Measurements from ENCODE around the gene TMEM63C. TPM values are rescaled to one million over a fixed set of nuclear protein-coding genes. Genes with fewer than 3 reads are reported as not detected.
"Not testable (repeated sequence)": the region's sequence is repeated elsewhere in the genome, so short reads cannot be mapped to it uniquely, and the experiment has no call there.

The TMEM63C gene
- total RNA-seq, 4 donors from 2014 or later: 0.08 to 0.13 (median 0.10) TPM; not detected in 1

DNA sequence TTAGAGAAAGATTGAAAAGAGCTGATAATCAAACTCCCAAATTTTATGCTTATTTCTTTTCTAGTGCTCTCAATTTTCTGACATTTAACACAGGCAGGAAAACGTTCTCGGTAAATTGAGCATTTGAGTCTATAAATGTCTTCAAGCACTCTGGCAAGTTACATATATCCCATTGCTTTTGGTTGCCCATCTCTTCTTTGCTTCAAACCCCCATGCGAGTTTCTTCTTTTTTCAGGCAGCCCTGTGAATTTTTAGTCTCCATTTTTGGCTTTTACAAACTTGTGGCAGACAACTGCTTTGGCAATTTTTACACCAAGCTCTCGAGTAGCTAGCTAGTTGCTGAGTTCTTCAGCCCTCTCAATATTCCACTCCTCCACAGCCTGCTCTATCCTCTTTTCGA, 8.7 kb upstream of the TMEM63C start:
- H3K27ac ChIP-seq: no peak overlapping the region
- H3K36me3 ChIP-seq: no peaks in the 10 kb centered on the region
- TF ChIP-seq POLR2AphosphoS5 (IDR thresholded peaks at IDR 0.05): no peak
- TF ChIP-seq POLR2A (IDR thresholded peaks at IDR 0.05): no peak
- TF ChIP-seq, protein P1, sequence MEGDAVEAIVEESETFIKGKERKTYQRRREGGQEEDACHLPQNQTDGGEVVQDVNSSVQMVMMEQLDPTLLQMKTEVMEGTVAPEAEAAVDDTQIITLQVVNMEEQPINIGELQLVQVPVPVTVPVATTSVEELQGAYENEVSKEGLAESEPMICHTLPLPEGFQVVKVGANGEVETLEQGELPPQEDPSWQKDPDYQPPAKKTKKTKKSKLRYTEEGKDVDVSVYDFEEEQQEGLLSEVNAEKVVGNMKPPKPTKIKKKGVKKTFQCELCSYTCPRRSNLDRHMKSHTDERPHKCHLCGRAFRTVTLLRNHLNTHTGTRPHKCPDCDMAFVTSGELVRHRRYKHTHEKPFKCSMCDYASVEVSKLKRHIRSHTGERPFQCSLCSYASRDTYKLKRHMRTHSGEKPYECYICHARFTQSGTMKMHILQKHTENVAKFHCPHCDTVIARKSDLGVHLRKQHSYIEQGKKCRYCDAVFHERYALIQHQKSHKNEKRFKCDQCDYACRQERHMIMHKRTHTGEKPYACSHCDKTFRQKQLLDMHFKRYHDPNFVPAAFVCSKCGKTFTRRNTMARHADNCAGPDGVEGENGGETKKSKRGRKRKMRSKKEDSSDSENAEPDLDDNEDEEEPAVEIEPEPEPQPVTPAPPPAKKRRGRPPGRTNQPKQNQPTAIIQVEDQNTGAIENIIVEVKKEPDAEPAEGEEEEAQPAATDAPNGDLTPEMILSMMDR (IDR thresholded peaks at IDR 0.05): no peak
- TF ChIP-seq EP300 (IDR thresholded peaks at IDR 0.05): no peak
- H3K4me3 ChIP-seq: no peak overlapping the region
- H3K4me1 ChIP-seq: no peaks in the 10 kb centered on the region
- no peak for ATAC-seq
- H3K9me3 ChIP-seq: peaks cover 0 to 32% (median 0%) of the 10 kb centered on the region in 3 donors
- peaks cover 28% of the 10 kb centered on the region for H3K27me3 ChIP-seq
- WGBS, 2 donors (ENCODE audit: low coverage in 1 of 2): 63 to 70% methylated on average over 5 of the region's 5 CpGs

- Histone ChIP-seq H3K27me3 (peaks cover 28% of the 10 kb centered on the region), H3K9me3 (peaks cover 0 to 24% (median 0%) of the 10 kb centered on the region in 3 donors)
- H3K4me3 ChIP-seq, ATAC-seq, H3K36me3 ChIP-seq, H3K27ac ChIP-seq, H3K4me1 ChIP-seq: not testable (repeated sequence)
- 87 to 93% methylated on average over 4 to 6 of the region's 9 CpGs for WGBS, 2 donors (ENCODE audit: low coverage in 1 of 2)
Observed at GRCh38 chr14:77173911-77174617, 7.5 kb upstream of the TMEM63C start.

GRCh38 chr14:77175843-77176242, 5.8 kb upstream of the TMEM63C start:
- TF ChIP-seq POLR2AphosphoS5 (IDR thresholded peaks at IDR 0.05) (no peak), EP300 (IDR thresholded peaks at IDR 0.05) (no peak), POLR2A (IDR thresholded peaks at IDR 0.05) (no peak)
- TF ChIP-seq, protein P1 (IDR thresholded peaks at IDR 0.05): no peak
- ATAC-seq: no peak

GRCh38 chr14:77177702-77178101, 3.9 kb upstream of the TMEM63C start:
- no peak overlapping the region for H3K4me3 ChIP-seq
- H3K36me3 ChIP-seq: no peaks in the 10 kb centered on the region
- 0% methylated on average over 1 of the region's 1 CpG; no CpG with 5 or more reads in 1 of the 2 donors for whole genome bisulfite sequencing, 2 donors (ENCODE audit: low coverage in 1 of 2)
- no peaks in the 10 kb centered on the region for H3K9me3 ChIP-seq
- no peak overlapping the region for H3K27ac ChIP-seq
- no peak for ATAC-seq
- H3K4me1 ChIP-seq: peaks cover 0 to 13% (median 5%) of the 10 kb centered on the region in 3 donors
- peaks cover 61% of the 10 kb centered on the region for H3K27me3 ChIP-seq
- TF ChIP-seq POLR2AphosphoS5 (IDR thresholded peaks at IDR 0.05): no peak
- TF ChIP-seq, protein P1 (IDR thresholded peaks at IDR 0.05): no peak
- TF ChIP-seq EP300 (IDR thresholded peaks at IDR 0.05): no peak
- no peak for TF ChIP-seq POLR2A (IDR thresholded peaks at IDR 0.05)

More at GRCh38 chr14:77175843-77176242, 5.8 kb upstream of the TMEM63C start:
- no peaks in the 10 kb centered on the region for H3K4me1 ChIP-seq
- H3K9me3 ChIP-seq: peaks cover 0 to 6% (median 0%) of the 10 kb centered on the region in 3 donors
- no peak overlapping the region for H3K27ac ChIP-seq
- H3K27me3 ChIP-seq: peaks cover 44% of the 10 kb centered on the region
- H3K4me3 ChIP-seq: no peak overlapping the region
- H3K36me3 ChIP-seq: no peaks in the 10 kb centered on the region
- WGBS, 2 donors (ENCODE audit: low coverage in 1 of 2): 33 to 100% methylated on average over 1 to 2 of the region's 3 CpGs

GRCh38 chr14:77178656-77179055, 2.9 kb upstream of the TMEM63C start:
- peaks cover 0 to 13% (median 5%) of the 10 kb centered on the region in 3 donors for H3K4me1 ChIP-seq
- H3K4me3 ChIP-seq: no peak overlapping the region
- ATAC-seq: no peak
- H3K9me3 ChIP-seq: no peaks in the 10 kb centered on the region
- WGBS, 2 donors (ENCODE audit: low coverage in 1 of 2): 24 to 43% methylated on average over 3 of the region's 3 CpGs
- no peak overlapping the region for H3K27ac ChIP-seq
- TF ChIP-seq POLR2A (IDR thresholded peaks at IDR 0.05): no peak
- TF ChIP-seq EP300 (IDR thresholded peaks at IDR 0.05): no peak
- TF ChIP-seq, protein P1 (IDR thresholded peaks at IDR 0.05): no peak
- TF ChIP-seq POLR2AphosphoS5 (IDR thresholded peaks at IDR 0.05): no peak
- peaks cover 67% of the 10 kb centered on the region for H3K27me3 ChIP-seq
- no peaks in the 10 kb centered on the region for H3K36me3 ChIP-seq
